Hepatocyte (in vitro differentiated cells): ENCODE measurements around the gene TOX2. TPM values are rescaled to one million over a fixed set of nuclear protein-coding genes. Genes with fewer than 3 reads are reported as not detected.
A peak's percentile ranks its signal among the peaks of the same experiment; 100 is the strongest.

Source experiments
- DNase-seq: peaks from one replicate; pipeline ENCODE4 v3.0.0-alpha.2; 2016; ENCODE audit warnings: low spot score
- H2AFZ ChIP-seq: fragments of 200-600 bp; sonication (generic); 2 replicates; pipeline ENCODE4 v1.6.0; 2016; ENCODE audit warnings: antibody characterized with exemption, mild to moderate bottlenecking
- H3K27ac ChIP-seq: fragments of 200-600 bp; sonication (generic); 2 replicates; pipeline ENCODE4 v1.5.1; 2016; ENCODE audit warnings: mild to moderate bottlenecking
- H3K27me3 ChIP-seq: fragments of 200-600 bp; sonication (generic); 2 replicates; pipeline ENCODE4 v1.6.1; 2016
- H3K36me3 ChIP-seq: fragments of 200-600 bp; sonication (generic); replicated peaks from 2 replicates; pipeline ENCODE4 v1.5.1; 2016; ENCODE audit warnings: low read depth; ENCODE audit not compliant: insufficient read depth
- H3K4me1 ChIP-seq: fragments of 200-600 bp; sonication (generic); 2 replicates; pipeline ENCODE4 v1.5.1; 2016; ENCODE audit warnings: mild to moderate bottlenecking, moderate library complexity; ENCODE audit not compliant: insufficient read depth
- H3K4me2 ChIP-seq: fragments of 200-600 bp; sonication (generic); 2 replicates; pipeline ENCODE4 v1.6.0; 2016
- H3K4me3 ChIP-seq: fragments of 200-600 bp; sonication (generic); 2 replicates; pipeline ENCODE4 v1.5.1; 2016; ENCODE audit warnings: mild to moderate bottlenecking
- H3K79me2 ChIP-seq: fragments of 200-600 bp; sonication (generic); 2 replicates; pipeline ENCODE4 v1.6.0; 2017; ENCODE audit warnings: mild to moderate bottlenecking
- H3K9me2 ChIP-seq: fragments of 200-600 bp; sonication (generic); replicated peaks from 2 replicates; pipeline ENCODE4 v1.6.0; 2017; ENCODE audit warnings: mild to moderate bottlenecking; ENCODE audit not compliant: insufficient read depth
- H3K9me3 ChIP-seq: fragments of 200-600 bp; sonication (generic); 2 replicates; pipeline ENCODE4 v1.5.1; 2016; ENCODE audit warnings: low read depth, mild to moderate bottlenecking
- H4K20me1 ChIP-seq: fragments of 200-600 bp; sonication (generic); 2 replicates; pipeline ENCODE4 v1.6.0; 2016; ENCODE audit warnings: mild to moderate bottlenecking; ENCODE audit not compliant: insufficient read depth, poor library complexity, severe bottlenecking
- EZH2 ChIP-seq: fragments of 200-600 bp; sonication (generic); IDR thresholded peaks from 2 replicates; pipeline ENCODE4 v1.6.1; 2016; ENCODE audit warnings: antibody characterized with exemption, mild to moderate bottlenecking, borderline replicate concordance
- EZH2phosphoT487 ChIP-seq: fragments of 200-600 bp; sonication (generic); IDR thresholded peaks from one replicate; pipeline ENCODE4 v1.6.1; 2018; ENCODE audit warnings: antibody characterized with exemption, mild to moderate bottlenecking, low read depth, moderate library complexity; ENCODE audit not compliant: unreplicated experiment, severe bottlenecking
- WGBS: methylation state at CpG from one replicate; pipeline ENCODE4 v1.1.6; 2016; ENCODE audit warnings: low lambda C conversion rate; ENCODE audit errors: missing lambda C conversion rate; 5-methylcytosine and 5-hydroxymethylcytosine counted together
- polyA plus RNA-seq: library from polyadenylated mRNA; unstranded; fragments of >200 nt; fragmentation: Nextera tagmentation; extraction: Ambion mirVana; gene quantifications from 2 replicates; pipeline ENCODE4 v1.2.1, GENCODE V29; 2016
- total RNA-seq: library from RNA; depleted of rRNA; stranded (reverse); fragments of >200 nt; gene quantifications from 2 replicates; pipeline ENCODE4 v1.2.3, GENCODE V29; 2014
- TF ChIP-seq, protein P1 (sequence below): fragments of 200-600 bp; sonication (generic); IDR thresholded peaks from 2 replicates; pipeline ENCODE4 v1.5.1; 2016; ENCODE audit warnings: antibody characterized with exemption, mild to moderate bottlenecking; ENCODE audit not compliant: poor library complexity

Gene TOX2
- total and polyA plus RNA-seq, 2 experiments from 2014 or later, result 0.87 to 12.1 TPM

DNA sequence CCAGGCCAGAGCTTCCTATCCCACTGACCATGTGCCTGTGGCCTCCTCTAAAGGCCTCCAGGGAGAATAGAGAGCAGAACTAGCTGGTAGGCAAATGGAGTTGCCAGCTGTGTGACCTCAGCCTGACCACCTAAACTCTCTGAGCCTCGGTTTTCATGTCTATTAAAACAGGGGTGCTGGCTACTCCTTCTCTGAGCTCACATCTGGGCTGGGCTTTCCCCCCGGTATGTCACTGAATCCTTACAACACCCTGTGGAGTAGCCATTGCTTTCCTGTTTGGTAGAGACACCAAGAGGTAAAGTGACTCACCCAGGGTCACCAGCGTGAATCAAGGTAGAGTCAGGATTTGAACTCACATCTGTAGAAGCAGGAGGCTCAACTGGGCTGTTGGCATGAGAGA is 140.2 kb downstream of the TOX2 start:
- 92% methylated on average over 3 of the region's 3 CpGs for WGBS
- Histone ChIP-seq H3K9me2 (no peaks in the 10 kb centered on the region), H4K20me1 (no peaks in the 10 kb centered on the region), H3K79me2 (no peaks in the 10 kb centered on the region), H2AFZ (no peak overlapping the region), H3K4me3 (no peak overlapping the region), H3K27me3 (no peaks in the 10 kb centered on the region), H3K4me2 (no peak overlapping the region), H3K9me3 (no peaks in the 10 kb centered on the region), H3K36me3 (no peaks in the 10 kb centered on the region), H3K4me1 (no peaks in the 10 kb centered on the region), H3K27ac (no peak overlapping the region)
- TF ChIP-seq EZH2 (no peak), EZH2phosphoT487 (no peak)
- TF ChIP-seq, protein P1, sequence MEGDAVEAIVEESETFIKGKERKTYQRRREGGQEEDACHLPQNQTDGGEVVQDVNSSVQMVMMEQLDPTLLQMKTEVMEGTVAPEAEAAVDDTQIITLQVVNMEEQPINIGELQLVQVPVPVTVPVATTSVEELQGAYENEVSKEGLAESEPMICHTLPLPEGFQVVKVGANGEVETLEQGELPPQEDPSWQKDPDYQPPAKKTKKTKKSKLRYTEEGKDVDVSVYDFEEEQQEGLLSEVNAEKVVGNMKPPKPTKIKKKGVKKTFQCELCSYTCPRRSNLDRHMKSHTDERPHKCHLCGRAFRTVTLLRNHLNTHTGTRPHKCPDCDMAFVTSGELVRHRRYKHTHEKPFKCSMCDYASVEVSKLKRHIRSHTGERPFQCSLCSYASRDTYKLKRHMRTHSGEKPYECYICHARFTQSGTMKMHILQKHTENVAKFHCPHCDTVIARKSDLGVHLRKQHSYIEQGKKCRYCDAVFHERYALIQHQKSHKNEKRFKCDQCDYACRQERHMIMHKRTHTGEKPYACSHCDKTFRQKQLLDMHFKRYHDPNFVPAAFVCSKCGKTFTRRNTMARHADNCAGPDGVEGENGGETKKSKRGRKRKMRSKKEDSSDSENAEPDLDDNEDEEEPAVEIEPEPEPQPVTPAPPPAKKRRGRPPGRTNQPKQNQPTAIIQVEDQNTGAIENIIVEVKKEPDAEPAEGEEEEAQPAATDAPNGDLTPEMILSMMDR, result no peak
- DNase-seq, result no peak

DNA sequence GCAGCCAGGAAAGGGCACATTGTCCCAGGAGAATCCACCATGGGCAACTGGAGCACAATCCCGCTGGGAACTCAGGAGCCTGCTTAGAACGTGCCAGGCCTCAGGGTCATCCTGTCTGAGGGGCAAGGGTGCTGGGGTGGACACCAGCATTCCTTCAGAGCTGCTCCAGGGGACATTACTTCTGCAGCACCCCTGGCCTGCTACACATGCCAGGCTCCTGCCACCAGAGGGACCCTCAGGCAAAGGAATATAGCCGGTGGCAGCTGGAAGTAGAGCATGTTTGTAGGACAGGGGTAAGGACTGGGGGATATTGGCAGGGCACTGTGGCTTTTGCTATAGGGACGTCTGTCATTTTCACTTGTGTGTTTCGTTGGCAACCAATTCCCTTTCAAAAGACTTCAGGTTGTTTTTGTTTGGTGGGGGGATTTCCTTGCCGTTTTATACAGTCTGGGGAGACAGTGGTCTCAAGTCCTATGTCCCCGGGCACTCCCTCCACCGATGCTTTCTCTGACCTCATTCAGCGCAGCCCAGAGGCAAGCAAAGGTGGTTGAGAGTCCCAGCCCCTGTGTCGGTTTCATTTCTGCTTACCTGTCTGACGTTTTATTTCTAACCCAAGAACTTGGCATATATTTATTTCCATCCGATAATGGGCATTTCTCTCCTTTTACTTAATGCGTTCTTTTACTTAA is 141.5 kb downstream of the TOX2 start:
- TF ChIP-seq EZH2phosphoT487, result no peak
- TF ChIP-seq, protein P1, result peak; percentile 23
- H3K9me2 ChIP-seq, result no peaks in the 10 kb centered on the region
- H3K79me2 ChIP-seq, result no peaks in the 10 kb centered on the region
- H3K4me2 ChIP-seq, result no peak overlapping the region
- no peaks in the 10 kb centered on the region for H3K36me3 ChIP-seq
- H3K4me1 ChIP-seq, result no peaks in the 10 kb centered on the region
- H3K27me3 ChIP-seq, result no peaks in the 10 kb centered on the region
- H2AFZ ChIP-seq, result no peak overlapping the region
- H3K4me3 ChIP-seq, result no peak overlapping the region
- H4K20me1 ChIP-seq, result no peaks in the 10 kb centered on the region
- 66% methylated on average over 13 of the region's 13 CpGs for WGBS
- no peaks in the 10 kb centered on the region for H3K9me3 ChIP-seq
- DNase-seq, result peak; percentile 33
- H3K27ac ChIP-seq, result no peak overlapping the region

DNA sequence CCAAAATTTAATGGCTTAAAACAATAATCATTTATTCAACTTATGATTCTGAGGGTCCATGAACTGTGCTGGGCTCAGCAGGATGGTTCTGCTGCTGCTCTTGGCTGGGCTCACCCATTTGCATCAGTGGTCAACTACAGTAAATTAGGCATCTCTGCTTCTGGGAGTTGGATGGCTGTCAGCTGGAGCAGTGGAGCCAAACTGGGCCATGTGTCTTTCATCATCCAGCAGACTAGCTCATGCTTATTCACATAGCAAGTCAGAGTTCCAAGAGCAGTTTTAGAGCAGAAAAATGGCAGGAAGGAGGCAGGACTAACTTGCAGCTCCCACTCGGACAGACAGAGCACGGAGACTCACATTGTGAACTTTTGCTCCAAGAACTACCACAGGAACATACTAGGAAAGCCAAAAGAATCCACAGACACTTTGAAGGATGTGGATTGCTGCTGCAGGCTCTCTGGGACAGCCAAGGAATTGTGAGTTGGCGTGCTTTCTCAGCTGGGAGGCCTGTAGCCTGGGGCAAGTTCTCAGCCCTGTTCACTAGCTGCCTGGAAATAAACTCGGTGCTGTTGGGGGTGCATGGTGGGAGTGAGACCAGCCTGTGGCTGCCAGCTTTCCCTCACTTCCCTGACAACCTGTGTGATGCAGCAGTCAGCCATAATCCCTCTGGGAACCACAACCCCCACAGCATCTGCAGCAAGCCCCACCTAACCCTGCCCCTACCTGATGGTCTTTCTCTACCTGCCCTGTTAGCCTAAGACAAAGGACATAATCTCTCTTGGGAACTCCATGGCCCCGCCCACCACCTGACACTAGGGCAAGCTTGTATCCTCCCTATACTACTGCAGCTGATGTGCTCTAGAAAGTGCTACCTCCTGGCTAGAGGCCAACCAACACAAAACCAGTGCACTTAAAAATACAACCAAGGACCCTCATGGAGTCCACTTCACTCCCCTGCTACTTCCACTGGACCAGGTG is 143.3 kb downstream of the TOX2 start:
- Histone ChIP-seq H3K4me2 (no peak overlapping the region), H3K27ac (no peak overlapping the region), H2AFZ (no peak overlapping the region), H3K9me2 (no peaks in the 10 kb centered on the region), H3K27me3 (no peaks in the 10 kb centered on the region), H3K4me1 (no peaks in the 10 kb centered on the region), H4K20me1 (no peaks in the 10 kb centered on the region), H3K36me3 (no peaks in the 10 kb centered on the region), H3K79me2 (no peaks in the 10 kb centered on the region), H3K9me3 (no peaks in the 10 kb centered on the region), H3K4me3 (no peak overlapping the region)
- WGBS, result 75% methylated on average over 5 of the region's 5 CpGs
- DNase-seq, result no peak
- TF ChIP-seq, protein P1, result no peak
- no peak for TF ChIP-seq EZH2
- no peak for TF ChIP-seq EZH2phosphoT487
